ENCODE data around the gene EXD3. TPM values are rescaled to one million over a fixed set of nuclear protein-coding genes. Genes with fewer than 3 reads are reported as not detected.

The EXD3 gene
- total RNA-seq, 3 donors from 2014 or later, result 39.4 to 56.7 (median 40.1) TPM

- H3K9me3 ChIP-seq, result no peaks in the 10 kb centered on the region
- H3K36me3 ChIP-seq (ENCODE audit: low read depth), result no peaks in the 10 kb centered on the region
- no peak for ATAC-seq
- intact Hi-C loops (cut with DNase I, micrococcal nuclease), result no loop called here
- no peaks in the 10 kb centered on the region for H3K4me1 ChIP-seq (ENCODE audit: low read depth)
- TF ChIP-seq CTCF (IDR thresholded peaks at IDR 0.05), result no peak
- peak in 1 of 3 donors; percentile 13 for DNase-seq
- H3K4me3 ChIP-seq, result no peak overlapping the region
Observed at GRCh38 chr9:137365056-137365455, 57.9 kb downstream of the EXD3 start.

GRCh38 chr9:137359850-137360249, 63.1 kb downstream of the EXD3 start:
- intact Hi-C loops (cut with DNase I, micrococcal nuclease), result no loop called here
- DNase-seq, result no peak
- H3K36me3 ChIP-seq (ENCODE audit: low read depth), result no peaks in the 10 kb centered on the region
- H3K4me1 ChIP-seq (ENCODE audit: low read depth), result no peaks in the 10 kb centered on the region
- H3K9me3 ChIP-seq, result peaks cover 23% of the 10 kb centered on the region
- H3K4me3 ChIP-seq, result no peak overlapping the region
- ATAC-seq, result no peak
- no peak for TF ChIP-seq CTCF (IDR thresholded peaks at IDR 0.05)

GRCh38 chr9:137358126-137358525, 64.8 kb downstream of the EXD3 start:
- no peak for ATAC-seq

GRCh38 chr9:137357166-137357565, 65.8 kb downstream of the EXD3 start:
- DNase-seq (no peak), ATAC-seq (no peak)
- Histone ChIP-seq H3K9me3 (peaks cover 23% of the 10 kb centered on the region), H3K4me1 (ENCODE audit: low read depth) (no peaks in the 10 kb centered on the region), H3K36me3 (ENCODE audit: low read depth) (no peaks in the 10 kb centered on the region), H3K4me3 (no peak overlapping the region)
- no peak for TF ChIP-seq CTCF (IDR thresholded peaks at IDR 0.05)
- intact Hi-C loops (cut with DNase I, micrococcal nuclease), result no loop called here

More at GRCh38 chr9:137358126-137358525, 64.8 kb downstream of the EXD3 start:
- Histone ChIP-seq H3K4me3 (no peak overlapping the region), H3K36me3 (ENCODE audit: low read depth) (no peaks in the 10 kb centered on the region), H3K9me3 (peaks cover 23% of the 10 kb centered on the region), H3K4me1 (ENCODE audit: low read depth) (no peaks in the 10 kb centered on the region)
- intact Hi-C loops (cut with DNase I, micrococcal nuclease), result no loop called here
- DNase-seq, result no peak
- no peak for TF ChIP-seq CTCF (IDR thresholded peaks at IDR 0.05)

- no peak overlapping the region for H3K4me3 ChIP-seq
- no peaks in the 10 kb centered on the region for H3K36me3 ChIP-seq (ENCODE audit: low read depth)
- DNase-seq (no peak), ATAC-seq (no peak)
- peaks cover 23% of the 10 kb centered on the region for H3K9me3 ChIP-seq
- TF ChIP-seq CTCF (IDR thresholded peaks at IDR 0.05), result no peak
- H3K4me1 ChIP-seq (ENCODE audit: low read depth), result no peaks in the 10 kb centered on the region
- intact Hi-C loops (cut with DNase I, micrococcal nuclease), result no loop called here
Observed at GRCh38 chr9:137355761-137356365, 67.1 kb downstream of the EXD3 start.

Data from mucosa of descending colon (tissue), 3 donors.